ENCODE results near the gene AHRR. TPM values are rescaled to one million over a fixed set of nuclear protein-coding genes. Genes with fewer than 3 reads are reported as not detected.

The AHRR gene
- polyA plus RNA-seq, 2 of the 4 experiments (the other 2 are of a cell fraction), result 1.2 to 1.7 TPM

GRCh38 chr5:483434-484140 lies 162.1 kb downstream of the AHRR start:
- Histone ChIP-seq H3K4me3 (no peak overlapping the region), H3K4me2 (no peak overlapping the region), H3K9me3 (no peaks in the 10 kb centered on the region), H3K27ac (no peak overlapping the region), H3K4me1 (no peaks in the 10 kb centered on the region)
- ChIA-PET POLR2A (no interaction called here), CTCF (no interaction called here)
- ATAC-seq (no peak), FAIRE-seq (no peak), DNase-seq (ENCODE audit: low read depth in 1 of 2, low spot score in 1 of 2) (no peak)
- WGBS (ENCODE audit: missing lambda C conversion rate), result 84% methylated on average over 19 of the region's 34 CpGs
- no peak for TF ChIP-seq NFE2L2 (conservative IDR thresholded peaks at IDR 0.05; ENCODE audit: low read length)
- no peak for TF ChIP-seq RCOR1 (IDR thresholded peaks at IDR 0.05; ENCODE audit: low read depth, low read length)
- TF ChIP-seq SMC3 (IDR thresholded peaks at IDR 0.05), result no peak
- TF ChIP-seq, protein P1, sequence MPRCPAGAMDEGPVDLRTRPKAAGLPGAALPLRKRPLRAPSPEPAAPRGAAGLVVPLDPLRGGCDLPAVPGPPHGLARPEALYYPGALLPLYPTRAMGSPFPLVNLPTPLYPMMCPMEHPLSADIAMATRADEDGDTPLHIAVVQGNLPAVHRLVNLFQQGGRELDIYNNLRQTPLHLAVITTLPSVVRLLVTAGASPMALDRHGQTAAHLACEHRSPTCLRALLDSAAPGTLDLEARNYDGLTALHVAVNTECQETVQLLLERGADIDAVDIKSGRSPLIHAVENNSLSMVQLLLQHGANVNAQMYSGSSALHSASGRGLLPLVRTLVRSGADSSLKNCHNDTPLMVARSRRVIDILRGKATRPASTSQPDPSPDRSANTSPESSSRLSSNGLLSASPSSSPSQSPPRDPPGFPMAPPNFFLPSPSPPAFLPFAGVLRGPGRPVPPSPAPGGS (IDR thresholded peaks at IDR 0.05), result no peak
- no peak for TF ChIP-seq ZFP36 (IDR thresholded peaks at IDR 0.05; ENCODE audit: borderline replicate concordance, partially characterized antibody)
- TF ChIP-seq ZSCAN20 (CRISPR knock-in tag; IDR thresholded peaks at IDR 0.05), result no peak
- TF ChIP-seq SREBF2 (IDR thresholded peaks at IDR 0.05), result no peak
- TF ChIP-seq, protein P2, sequence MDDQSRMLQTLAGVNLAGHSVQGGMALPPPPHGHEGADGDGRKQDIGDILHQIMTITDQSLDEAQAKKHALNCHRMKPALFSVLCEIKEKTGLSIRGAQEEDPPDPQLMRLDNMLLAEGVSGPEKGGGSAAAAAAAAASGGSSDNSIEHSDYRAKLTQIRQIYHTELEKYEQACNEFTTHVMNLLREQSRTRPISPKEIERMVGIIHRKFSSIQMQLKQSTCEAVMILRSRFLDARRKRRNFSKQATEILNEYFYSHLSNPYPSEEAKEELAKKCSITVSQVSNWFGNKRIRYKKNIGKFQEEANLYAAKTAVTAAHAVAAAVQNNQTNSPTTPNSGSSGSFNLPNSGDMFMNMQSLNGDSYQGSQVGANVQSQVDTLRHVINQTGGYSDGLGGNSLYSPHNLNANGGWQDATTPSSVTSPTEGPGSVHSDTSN (IDR thresholded peaks at IDR 0.05), result no peak
- TF ChIP-seq CBX8 (IDR thresholded peaks at IDR 0.05), result no peak
- TF ChIP-seq, protein P3, sequence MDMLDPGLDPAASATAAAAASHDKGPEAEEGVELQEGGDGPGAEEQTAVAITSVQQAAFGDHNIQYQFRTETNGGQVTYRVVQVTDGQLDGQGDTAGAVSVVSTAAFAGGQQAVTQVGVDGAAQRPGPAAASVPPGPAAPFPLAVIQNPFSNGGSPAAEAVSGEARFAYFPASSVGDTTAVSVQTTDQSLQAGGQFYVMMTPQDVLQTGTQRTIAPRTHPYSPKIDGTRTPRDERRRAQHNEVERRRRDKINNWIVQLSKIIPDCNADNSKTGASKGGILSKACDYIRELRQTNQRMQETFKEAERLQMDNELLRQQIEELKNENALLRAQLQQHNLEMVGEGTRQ (IDR thresholded peaks at IDR 0.05), result no peak
- TF ChIP-seq, protein P4, sequence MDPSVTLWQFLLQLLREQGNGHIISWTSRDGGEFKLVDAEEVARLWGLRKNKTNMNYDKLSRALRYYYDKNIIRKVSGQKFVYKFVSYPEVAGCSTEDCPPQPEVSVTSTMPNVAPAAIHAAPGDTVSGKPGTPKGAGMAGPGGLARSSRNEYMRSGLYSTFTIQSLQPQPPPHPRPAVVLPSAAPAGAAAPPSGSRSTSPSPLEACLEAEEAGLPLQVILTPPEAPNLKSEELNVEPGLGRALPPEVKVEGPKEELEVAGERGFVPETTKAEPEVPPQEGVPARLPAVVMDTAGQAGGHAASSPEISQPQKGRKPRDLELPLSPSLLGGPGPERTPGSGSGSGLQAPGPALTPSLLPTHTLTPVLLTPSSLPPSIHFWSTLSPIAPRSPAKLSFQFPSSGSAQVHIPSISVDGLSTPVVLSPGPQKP (IDR thresholded peaks at IDR 0.05; ENCODE audit: low read depth, low read length), result no peak
- no peak for TF ChIP-seq REST (IDR thresholded peaks at IDR 0.05)
- TF ChIP-seq CHD4 (IDR thresholded peaks at IDR 0.05; ENCODE audit: borderline replicate concordance), result no peak
- TF ChIP-seq CBX2 (IDR thresholded peaks at IDR 0.05; ENCODE audit: borderline replicate concordance, low read depth), result no peak

DNA sequence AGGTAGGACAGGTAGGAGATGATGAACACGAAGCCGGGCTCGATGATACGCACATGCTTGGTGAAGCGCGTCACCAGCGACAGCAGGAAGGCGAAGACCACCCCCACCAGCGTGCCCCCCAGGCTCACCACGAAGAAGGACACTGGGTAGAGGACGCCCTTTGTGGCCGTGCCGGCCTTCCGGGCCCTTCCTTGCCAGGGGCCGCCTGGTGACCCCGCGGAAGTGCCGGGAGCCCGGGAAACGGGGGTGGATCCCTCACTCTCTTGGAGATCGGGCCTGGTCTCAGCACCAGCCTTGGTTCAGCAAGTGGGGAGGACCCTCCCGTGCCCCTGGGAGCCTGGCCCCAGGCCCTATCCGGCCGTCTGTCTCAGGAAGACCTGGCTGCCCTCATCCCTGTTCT lies 163.0 kb downstream of the AHRR start:
- FAIRE-seq, result no peak
- no peak overlapping the region for H3K4me3 ChIP-seq
- no peaks in the 10 kb centered on the region for H3K9me3 ChIP-seq
- ATAC-seq, result no peak
- H3K4me2 ChIP-seq, result no peak overlapping the region
- no peaks in the 10 kb centered on the region for H3K4me1 ChIP-seq
- no peak overlapping the region for H3K27ac ChIP-seq
- TF ChIP-seq TP53 (CRISPR knock-in tag; IDR thresholded peaks at IDR 0.05) (no peak), JUN (IDR thresholded peaks at IDR 0.05) (no peak), ZSCAN20 (CRISPR knock-in tag; IDR thresholded peaks at IDR 0.05) (no peak), MAX (IDR thresholded peaks at IDR 0.05) (no peak), KDM5A (IDR thresholded peaks at IDR 0.05) (no peak)
- ChIA-PET CTCF (no interaction called here), POLR2A (no interaction called here)
- DNase-seq (ENCODE audit: low read depth in 1 of 2, low spot score in 1 of 2), result no peak
- 78% methylated on average over 10 of the region's 24 CpGs for WGBS (ENCODE audit: missing lambda C conversion rate)
